Body of pancreas (tissue), 4 donors: Measurements from ENCODE around the gene HSD11B2.

Experiments used
- CTCF ChIP-seq, 7 experiments: fragments of 450-650 bp in 4 of 7; fragments of 200-600 bp in 3 of 7; sonication (generic) in 3 of 7; IDR thresholded peaks; one replicate each; pipeline ENCODE4 v1.5.1; 2016 to 2019; ENCODE audit warnings: antibody characterized with exemption in 7 of 7
- POLR2A ChIP-seq, 3 donors: fragments of 450-650 bp; IDR thresholded peaks; one replicate each; pipeline ENCODE4 v1.6.1; 2016; ENCODE audit warnings: antibody characterized with exemption in 3 of 3, mild to moderate bottlenecking in 2 of 3

- TF ChIP-seq POLR2A (IDR thresholded peaks at IDR 0.05): no peak
- peak; percentile 78 to 93 (median 90) for TF ChIP-seq CTCF (IDR thresholded peaks at IDR 0.05)
Measured at GRCh38 chr16:67428146-67428731, 2.7 kb upstream of the HSD11B2 start.
